Aorta (tissue), 5 donors: Measurements from ENCODE around the gene KCNQ1. TPM values are rescaled to one million over a fixed set of nuclear protein-coding genes. Genes with fewer than 3 reads are reported as not detected.

ENCODE experiments used
- ATAC-seq: fragments of 200-7000 bp; cut with Tn5 transposase; one replicate; pipeline ENCODE4 v1.9.1; 2022; ENCODE audit warnings: moderate library complexity; ENCODE audit not compliant: low FRiP score
- DNase-seq, 2 donors: peaks; one replicate each; pipeline ENCODE4 v3.0.0-alpha.2; 2020
- H3K27ac ChIP-seq, 2 donors: one replicate each; pipeline ENCODE4 v1.5.1; 2013; ENCODE audit warnings: low read length in 2 of 2, mild to moderate bottlenecking in 2 of 2, moderate library complexity in 2 of 2, control low read depth in 1 of 2, inconsistent platforms in 1 of 2, low read depth in 1 of 2
- H3K27me3 ChIP-seq, 2 donors: one replicate each; pipeline ENCODE4 v1.6.1; 2013; ENCODE audit warnings: control low read depth in 1 of 2, low read length in 1 of 2, mild to moderate bottlenecking in 1 of 2, moderate library complexity in 1 of 2; ENCODE audit not compliant: insufficient read depth in 2 of 2, control insufficient read depth in 1 of 2
- H3K36me3 ChIP-seq, 2 donors: one replicate each; pipeline ENCODE4 v1.6.1; 2013; ENCODE audit warnings: control low read depth in 1 of 2, low read length in 1 of 2, mild to moderate bottlenecking in 1 of 2; ENCODE audit not compliant: insufficient read depth in 2 of 2, control insufficient read depth in 1 of 2
- H3K4me1 ChIP-seq, 2 donors: one replicate each; pipeline ENCODE4 v1.6.1; 2013; ENCODE audit warnings: low read length in 2 of 2, control low read depth in 1 of 2, mild to moderate bottlenecking in 1 of 2, moderate library complexity in 1 of 2; ENCODE audit not compliant: insufficient read depth in 2 of 2, control insufficient read depth in 1 of 2
- H3K4me3 ChIP-seq, 2 donors: one replicate each; pipeline ENCODE4 v1.5.1; 2013; ENCODE audit warnings: low read length in 2 of 2, control low read depth in 1 of 2, mild to moderate bottlenecking in 1 of 2
- H3K9me3 ChIP-seq: one replicate; pipeline ENCODE4 v1.6.1; 2013; ENCODE audit warnings: mild to moderate bottlenecking, low read length; ENCODE audit not compliant: control insufficient read depth
- WGBS, 2 donors: extraction: QIAGEN DNeasy Blood & Tissue Kit; methylation state at CpG; one replicate each; pipeline ENCODE4 v1.1.7; 2013; 5-methylcytosine and 5-hydroxymethylcytosine counted together
- intact Hi-C, 2 donors: fragments of 100-400 bp; cut with DNase I; formaldehyde crosslinking; loops; one replicate each; pipeline versions ENCODE4 v1.14.2 to v1.15.0; 2022
- polyA plus RNA-seq, 2 donors: library from polyadenylated mRNA; stranded (reverse); fragments of 200-250 nt; gene quantifications; one replicate each; pipeline ENCODE4 v1.2.3, GENCODE V29; 2013
- total RNA-seq, 2 donors: library from RNA; stranded (reverse); fragmentation: NEBNext Ultra II Directional; extraction: Animal tissue kit (Norgen Biotek cat#: 25700); gene quantifications; one replicate each; pipeline ENCODE4 v1.2.1, GENCODE V29; 2021
- donor health status: healthy with polysubstance abuse.
- donor health status: Bipolar disorder and iron deficiency.
- donor health status: DM: no; HTN: no; CAD: no.
- donor health status: DM: no; HTN: no; CAD: no.
- donor health status: DM: yes; HTN: yes; CAD: no.

KCNQ1 gene
- total and polyA plus RNA-seq, 4 donors, result 0.67 to 11.5 (median 5.8) TPM

DNA sequence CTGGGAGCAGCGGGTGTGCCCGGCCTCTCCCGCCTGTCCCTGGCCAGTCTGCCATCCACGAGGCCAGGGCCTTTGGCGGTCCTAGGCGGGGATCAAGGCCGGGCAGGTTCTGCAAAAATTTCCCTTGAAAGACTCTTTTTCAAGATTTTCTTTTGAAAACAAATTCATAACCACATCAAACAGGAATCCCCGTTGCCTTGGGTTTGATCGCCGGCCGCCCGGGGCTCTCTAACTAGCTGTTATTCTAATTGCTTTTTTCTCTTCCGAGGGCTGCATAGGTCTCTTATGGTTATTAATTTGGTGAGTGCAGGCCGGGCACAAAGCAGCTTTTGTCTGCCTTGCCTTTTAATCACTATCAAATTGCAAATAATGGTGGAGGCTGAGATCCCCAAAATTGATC, 398.7 kb downstream of the KCNQ1 start:
- Histone ChIP-seq H3K27me3 (no peaks in the 10 kb centered on the region), H3K4me1 (no peaks in the 10 kb centered on the region), H3K4me3 (no peak overlapping the region), H3K36me3 (no peaks in the 10 kb centered on the region), H3K9me3 (no peaks in the 10 kb centered on the region), H3K27ac (no peak overlapping the region)
- 95 to 96% methylated on average over 14 of the region's 14 CpGs for WGBS, 2 donors
- intact Hi-C loops, result no loop called here
- DNase-seq, result no peak
- ATAC-seq, result no peak

DNA sequence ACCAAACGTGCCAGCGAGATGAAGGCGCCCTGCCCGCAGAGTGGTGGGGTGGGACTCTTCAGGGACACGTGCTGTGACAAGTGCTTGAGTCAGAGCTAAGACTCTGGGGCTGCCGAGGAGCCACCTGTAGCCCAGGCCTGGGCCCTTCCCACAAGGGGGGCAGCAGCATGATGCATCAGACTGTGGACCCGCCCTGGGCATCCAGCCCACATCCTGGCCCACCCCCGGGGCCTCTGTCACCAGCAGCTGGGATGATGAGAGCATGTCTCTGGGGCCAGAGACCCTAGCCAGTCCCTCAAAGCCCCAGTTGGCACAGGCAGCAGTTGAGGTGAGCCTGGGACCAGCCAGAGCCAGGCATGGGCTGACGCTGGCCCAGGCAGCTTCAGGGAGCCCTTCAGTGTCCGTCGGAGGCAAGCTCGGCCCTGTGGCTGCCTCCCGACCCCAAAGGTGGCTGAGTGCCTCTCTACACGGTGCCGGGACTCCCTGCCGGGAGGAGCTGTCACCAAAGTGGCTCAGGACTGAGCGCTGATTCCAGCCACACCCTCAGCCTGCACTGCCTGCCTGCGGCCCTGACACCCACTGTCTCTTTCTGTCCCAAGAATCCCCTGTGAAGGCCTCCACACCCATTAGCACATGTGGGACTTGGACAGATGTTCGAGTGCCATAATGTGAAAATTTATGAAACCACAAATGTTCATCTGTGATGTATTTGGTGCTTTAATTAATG, 399.5 kb downstream of the KCNQ1 start:
- H3K4me1 ChIP-seq, result no peaks in the 10 kb centered on the region
- intact Hi-C loops, result no loop called here
- 89 to 90% methylated on average over 19 of the region's 19 CpGs for WGBS, 2 donors
- H3K27ac ChIP-seq, result no peak overlapping the region
- H3K4me3 ChIP-seq, result no peak overlapping the region
- ATAC-seq (no peak), DNase-seq (no peak)
- no peaks in the 10 kb centered on the region for H3K9me3 ChIP-seq
- no peaks in the 10 kb centered on the region for H3K27me3 ChIP-seq
- H3K36me3 ChIP-seq, result no peaks in the 10 kb centered on the region

DNA sequence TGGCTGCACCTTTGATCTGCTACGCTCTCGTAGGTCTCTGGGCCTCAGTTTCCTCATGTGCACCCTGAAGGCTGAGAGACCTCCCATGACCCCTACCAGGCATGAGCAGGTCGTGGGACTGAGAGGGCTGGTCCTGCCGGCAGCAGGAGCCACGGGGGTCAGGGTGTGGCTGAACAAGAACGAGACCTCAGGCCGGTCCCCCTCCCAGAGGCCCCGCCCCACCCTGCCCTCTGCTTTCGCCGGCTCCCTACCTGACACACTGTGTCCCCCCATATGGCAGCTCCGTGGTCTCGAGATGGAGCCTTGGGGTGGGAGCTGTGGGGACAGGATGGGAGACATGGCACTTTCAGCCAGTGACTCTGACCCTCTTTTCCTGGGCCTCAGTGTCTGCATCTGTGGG, 400.2 kb downstream of the KCNQ1 start:
- no peaks in the 10 kb centered on the region for H3K36me3 ChIP-seq
- no peaks in the 10 kb centered on the region for H3K4me1 ChIP-seq
- no peaks in the 10 kb centered on the region for H3K27me3 ChIP-seq
- no peaks in the 10 kb centered on the region for H3K9me3 ChIP-seq
- H3K4me3 ChIP-seq, result no peak overlapping the region
- DNase-seq (no peak), ATAC-seq (no peak)
- 95 to 96% methylated on average over 12 of the region's 12 CpGs for WGBS, 2 donors
- H3K27ac ChIP-seq, result no peak overlapping the region
- intact Hi-C loops, result no loop called here

DNA sequence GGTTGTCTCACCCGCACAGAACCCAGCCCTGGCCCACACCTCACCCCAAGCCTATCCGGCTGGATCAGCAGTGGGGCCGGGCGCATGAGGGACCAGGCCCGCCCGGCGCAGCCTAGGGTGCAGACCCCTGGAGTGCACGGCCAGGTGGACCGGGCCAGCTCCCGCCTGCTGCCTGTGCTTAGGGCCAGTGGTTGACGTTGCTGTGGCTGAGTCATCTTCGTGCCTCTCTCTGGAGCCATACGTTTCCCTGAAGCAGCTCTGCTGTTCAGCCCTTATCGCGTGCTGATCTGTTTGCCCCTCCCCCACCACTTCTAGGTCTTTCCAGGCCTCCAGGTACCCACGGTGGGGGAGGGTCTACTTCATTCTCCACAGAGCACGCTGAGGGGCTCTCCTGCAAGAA, 401.2 kb downstream of the KCNQ1 start:
- no peak overlapping the region for H3K4me3 ChIP-seq
- no peaks in the 10 kb centered on the region for H3K4me1 ChIP-seq
- no peaks in the 10 kb centered on the region for H3K36me3 ChIP-seq
- H3K27me3 ChIP-seq, result no peaks in the 10 kb centered on the region
- no peak overlapping the region for H3K27ac ChIP-seq
- DNase-seq, result no peak
- ATAC-seq, result no peak
- H3K9me3 ChIP-seq, result no peaks in the 10 kb centered on the region
- intact Hi-C loops, result no loop called here
- WGBS, 2 donors, result 84 to 87% methylated on average over 16 to 17 of the region's 17 CpGs

DNA sequence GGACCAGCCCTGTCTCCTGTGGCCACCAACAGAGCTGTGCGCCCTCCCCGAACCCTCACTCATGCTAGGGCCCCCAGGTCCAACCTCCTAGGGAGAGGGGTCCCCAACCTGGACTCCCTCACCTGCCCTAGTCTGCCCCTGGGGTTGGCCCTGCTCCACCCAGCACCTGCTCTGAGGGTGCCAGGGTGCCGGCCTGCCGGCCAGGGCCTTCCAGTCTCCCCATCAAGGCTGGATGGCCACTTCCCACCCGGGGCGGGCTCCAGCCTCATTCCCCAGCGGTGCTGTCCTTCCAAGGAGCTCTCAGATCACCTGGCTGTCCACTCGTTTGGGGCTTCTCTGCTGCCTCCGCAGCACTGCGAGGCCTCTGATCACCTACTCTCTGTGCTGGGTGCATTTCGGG, 401.7 kb downstream of the KCNQ1 start:
- no peaks in the 10 kb centered on the region for H3K27me3 ChIP-seq
- 91 to 95% methylated on average over 11 of the region's 11 CpGs for WGBS, 2 donors
- ATAC-seq, result no peak

DNA sequence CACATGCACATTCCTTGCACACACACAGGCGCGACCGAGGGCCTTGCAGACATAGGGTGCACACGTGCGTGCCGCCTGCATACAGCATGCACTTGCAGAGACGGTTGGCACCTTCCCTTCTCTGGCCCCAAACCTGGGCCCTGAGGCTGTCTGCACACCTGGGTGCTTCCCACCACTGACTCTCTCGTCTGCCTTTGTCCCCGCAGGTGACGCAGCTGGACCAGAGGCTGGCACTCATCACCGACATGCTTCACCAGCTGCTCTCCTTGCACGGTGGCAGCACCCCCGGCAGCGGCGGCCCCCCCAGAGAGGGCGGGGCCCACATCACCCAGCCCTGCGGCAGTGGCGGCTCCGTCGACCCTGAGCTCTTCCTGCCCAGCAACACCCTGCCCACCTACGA, 402.8 kb downstream of the KCNQ1 start:
- H3K4me1 ChIP-seq, result no peaks in the 10 kb centered on the region
- H3K27ac ChIP-seq, result no peak overlapping the region
- H3K36me3 ChIP-seq, result no peaks in the 10 kb centered on the region
- no peaks in the 10 kb centered on the region for H3K9me3 ChIP-seq
- H3K4me3 ChIP-seq, result no peak overlapping the region
- intact Hi-C loops, result no loop called here
- 89 to 93% methylated on average over 17 to 21 of the region's 21 CpGs for WGBS, 2 donors
- ATAC-seq, result no peak
- no peaks in the 10 kb centered on the region for H3K27me3 ChIP-seq
- DNase-seq, result no peak

More for the DNA sequence above, 401.7 kb downstream of the KCNQ1 start:
- H3K36me3 ChIP-seq, result no peaks in the 10 kb centered on the region
- no peaks in the 10 kb centered on the region for H3K4me1 ChIP-seq
- H3K9me3 ChIP-seq, result no peaks in the 10 kb centered on the region
- intact Hi-C loops, result no loop called here
- DNase-seq, result no peak
- no peak overlapping the region for H3K27ac ChIP-seq
- H3K4me3 ChIP-seq, result no peak overlapping the region

DNA sequence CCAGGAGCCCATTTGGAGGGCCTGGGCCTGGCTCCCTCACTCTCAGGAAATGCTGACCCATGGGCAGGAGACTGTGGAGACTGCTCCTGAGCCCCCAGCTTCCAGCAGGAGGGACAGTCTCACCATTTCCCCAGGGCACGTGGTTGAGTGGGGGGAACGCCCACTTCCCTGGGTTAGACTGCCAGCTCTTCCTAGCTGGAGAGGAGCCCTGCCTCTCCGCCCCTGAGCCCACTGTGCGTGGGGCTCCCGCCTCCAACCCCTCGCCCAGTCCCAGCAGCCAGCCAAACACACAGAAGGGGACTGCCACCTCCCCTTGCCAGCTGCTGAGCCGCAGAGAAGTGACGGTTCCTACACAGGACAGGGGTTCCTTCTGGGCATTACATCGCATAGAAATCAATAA, 403.7 kb downstream of the KCNQ1 start:
- WGBS, 2 donors, result 91 to 92% methylated on average over 9 of the region's 9 CpGs

DNA sequence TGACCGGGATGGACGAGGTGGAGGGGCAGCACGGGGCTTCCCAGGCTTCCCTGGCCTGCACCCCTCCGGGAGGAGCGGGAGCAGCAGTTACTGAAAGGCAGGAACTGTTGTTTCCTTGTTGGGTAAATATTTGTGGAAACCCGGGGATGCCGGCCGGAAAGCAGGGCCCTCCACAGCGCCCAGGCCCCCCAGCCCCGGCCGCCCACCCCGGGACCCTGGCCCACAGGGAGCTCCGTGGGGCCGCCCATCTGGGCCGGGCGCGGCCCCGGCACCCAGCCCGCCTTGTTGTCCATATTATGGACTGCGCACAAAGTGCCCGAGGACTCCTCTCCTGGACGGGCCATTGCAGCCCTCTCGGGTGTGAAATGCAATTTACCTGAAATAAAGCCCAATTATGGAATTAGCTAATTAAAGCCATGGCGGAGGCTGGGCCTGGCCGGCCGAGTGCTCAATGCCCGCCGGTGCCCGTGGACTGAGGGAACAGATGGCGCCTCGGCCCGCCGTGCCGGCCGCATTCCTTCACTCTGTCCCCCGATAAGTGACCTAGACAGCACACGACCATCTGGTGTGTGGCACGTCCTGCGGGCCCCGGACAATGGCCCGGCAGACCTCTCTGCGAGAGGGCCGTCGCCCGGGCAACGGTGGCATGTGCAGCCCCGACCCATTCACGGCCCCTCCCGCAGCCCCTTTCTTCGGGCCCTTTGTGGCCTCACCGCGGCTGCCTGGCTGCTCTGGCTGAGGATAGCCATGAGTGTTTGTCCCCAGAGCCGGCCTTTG, 405.4 kb downstream of the KCNQ1 start:
- Histone ChIP-seq H3K4me3 (no peak overlapping the region), H3K36me3 (no peaks in the 10 kb centered on the region), H3K27ac (no peak overlapping the region), H3K9me3 (no peaks in the 10 kb centered on the region), H3K4me1 (no peaks in the 10 kb centered on the region), H3K27me3 (no peaks in the 10 kb centered on the region)
- intact Hi-C loops, result no loop called here
- DNase-seq (no peak), ATAC-seq (no peak)
- WGBS, 2 donors, result 76 to 79% methylated on average over 48 to 53 of the region's 53 CpGs

More for the DNA sequence above, 403.7 kb downstream of the KCNQ1 start:
- intact Hi-C loops, result no loop called here
- no peaks in the 10 kb centered on the region for H3K9me3 ChIP-seq
- no peaks in the 10 kb centered on the region for H3K36me3 ChIP-seq
- no peaks in the 10 kb centered on the region for H3K4me1 ChIP-seq
- no peak overlapping the region for H3K27ac ChIP-seq
- ATAC-seq (no peak), DNase-seq (no peak)
- no peak overlapping the region for H3K4me3 ChIP-seq
- H3K27me3 ChIP-seq, result no peaks in the 10 kb centered on the region

DNA sequence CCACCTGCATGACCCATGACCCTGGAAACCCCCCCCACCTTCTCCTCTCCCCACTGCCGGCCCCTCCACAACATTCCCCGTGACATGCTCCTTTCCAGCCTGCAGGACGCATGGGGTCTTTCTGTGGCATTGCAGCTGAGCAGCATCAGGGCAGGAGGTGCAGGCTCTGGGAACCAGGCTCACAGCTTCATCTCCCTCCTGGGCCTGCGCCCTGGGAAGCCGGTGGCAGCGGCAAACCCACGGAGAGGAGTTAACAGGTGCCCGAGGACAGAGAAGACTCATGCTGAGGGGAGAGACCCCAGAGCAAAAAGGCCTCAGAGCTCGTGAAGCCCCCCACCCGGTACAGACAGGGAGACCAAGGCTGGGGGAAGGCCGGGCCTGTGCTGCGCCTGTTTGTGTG, 408.6 kb downstream of the KCNQ1 start:
- Histone ChIP-seq H3K27ac (no peak overlapping the region), H3K4me3 (no peak overlapping the region), H3K9me3 (no peaks in the 10 kb centered on the region), H3K4me1 (no peaks in the 10 kb centered on the region), H3K27me3 (no peaks in the 10 kb centered on the region), H3K36me3 (no peaks in the 10 kb centered on the region)
- intact Hi-C loops, result no loop called here
- 97% methylated on average over 12 of the region's 12 CpGs for WGBS, 2 donors
- DNase-seq, result no peak
- ATAC-seq, result no peak
